Measurements from ENCODE around the gene HEMGN. TPM values are rescaled to one million over a fixed set of nuclear protein-coding genes. Genes with fewer than 3 reads are reported as not detected.

Gene HEMGN
- total RNA-seq, 1 experiment from 2014 or later, result not detected

DNA sequence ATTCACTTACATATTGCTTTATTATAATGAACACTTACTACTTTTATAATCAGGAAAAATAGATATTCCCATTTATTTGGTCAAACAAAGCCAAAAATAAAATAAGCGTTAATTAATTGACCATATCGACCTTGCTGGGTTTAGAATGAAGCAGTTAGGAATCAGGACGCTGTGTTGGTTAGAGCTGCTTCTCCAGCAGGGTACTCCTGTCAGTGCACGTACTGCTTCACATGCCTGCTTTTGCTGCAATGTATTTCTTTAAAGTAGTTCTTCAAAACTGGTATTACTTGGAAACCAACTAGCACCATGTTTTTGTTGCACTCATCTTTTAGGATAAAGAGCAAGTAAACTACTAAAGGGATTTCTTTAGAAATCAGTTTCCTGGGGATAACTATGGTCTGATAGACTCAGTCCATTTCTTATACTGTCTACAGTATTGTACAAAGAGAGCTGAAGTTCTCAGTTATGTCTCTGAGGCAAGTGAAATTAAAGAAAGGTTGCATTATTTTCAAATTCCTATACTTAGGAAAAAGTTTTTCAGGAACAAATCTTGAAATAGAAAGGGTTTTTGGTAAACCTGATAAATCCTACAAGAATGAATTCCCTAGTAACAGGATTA is 8.9 kb downstream of the HEMGN start:
- DNase-seq (ENCODE audit: low spot score), result no peak

DNA sequence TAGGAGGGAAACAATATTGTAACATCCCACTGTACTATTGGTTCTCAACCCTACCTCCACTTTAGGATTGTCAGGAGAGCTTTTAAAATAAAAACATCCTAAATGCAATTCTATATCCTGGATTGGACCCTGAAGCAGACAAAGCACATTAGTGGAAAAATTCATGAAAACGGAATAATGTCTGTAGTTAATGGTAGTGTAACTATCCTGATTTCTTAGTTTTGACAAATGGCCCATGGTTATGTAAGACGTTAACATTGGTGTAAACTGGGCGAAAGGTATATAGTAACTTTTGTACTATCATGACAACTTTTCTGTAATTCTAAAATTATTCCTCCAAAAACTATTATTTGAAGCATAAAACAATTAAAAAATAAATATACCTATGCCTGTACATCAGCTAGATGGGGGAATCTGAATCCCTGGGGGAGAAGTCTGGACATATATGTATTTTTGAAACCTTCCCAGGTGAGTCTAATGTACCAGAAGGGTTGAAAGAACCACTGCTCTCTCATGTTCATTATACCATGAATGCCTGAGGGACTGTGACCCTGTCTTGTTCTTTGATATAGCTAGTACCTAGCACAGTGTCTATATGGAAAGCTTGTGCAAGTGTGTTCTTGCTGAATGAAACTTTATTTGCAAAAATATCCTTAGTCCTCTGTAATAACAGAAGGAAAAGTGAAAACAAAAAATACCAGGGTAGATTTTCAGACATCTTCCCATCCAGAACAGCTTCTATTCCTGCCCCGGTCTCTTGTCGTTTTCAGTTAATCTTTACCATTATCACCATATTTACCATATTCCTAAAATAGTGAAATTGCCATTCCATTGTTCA is 12.3 kb downstream of the HEMGN start:
- no peak for DNase-seq (ENCODE audit: low spot score)

DNA sequence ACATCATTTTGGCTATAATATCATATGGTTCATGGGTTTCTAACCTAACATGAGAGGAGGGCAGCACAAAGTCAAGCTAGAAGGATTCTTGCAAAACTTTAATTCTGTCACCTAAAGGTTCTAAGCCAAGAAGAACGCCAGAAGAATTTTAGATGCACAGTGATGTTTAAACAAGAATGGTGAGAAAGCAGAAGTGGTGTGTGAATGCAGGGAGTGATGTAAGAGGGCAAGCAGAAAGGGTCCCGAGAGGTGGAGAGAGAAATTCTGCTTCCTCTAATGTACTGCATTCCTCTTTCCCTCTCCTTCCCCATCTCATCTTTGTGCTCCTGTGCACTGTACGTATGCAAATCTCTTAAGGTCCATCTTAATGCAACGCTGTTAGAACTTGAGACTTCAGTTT is 13.6 kb downstream of the HEMGN start:
- DNase-seq (ENCODE audit: low spot score), result no peak

DNA sequence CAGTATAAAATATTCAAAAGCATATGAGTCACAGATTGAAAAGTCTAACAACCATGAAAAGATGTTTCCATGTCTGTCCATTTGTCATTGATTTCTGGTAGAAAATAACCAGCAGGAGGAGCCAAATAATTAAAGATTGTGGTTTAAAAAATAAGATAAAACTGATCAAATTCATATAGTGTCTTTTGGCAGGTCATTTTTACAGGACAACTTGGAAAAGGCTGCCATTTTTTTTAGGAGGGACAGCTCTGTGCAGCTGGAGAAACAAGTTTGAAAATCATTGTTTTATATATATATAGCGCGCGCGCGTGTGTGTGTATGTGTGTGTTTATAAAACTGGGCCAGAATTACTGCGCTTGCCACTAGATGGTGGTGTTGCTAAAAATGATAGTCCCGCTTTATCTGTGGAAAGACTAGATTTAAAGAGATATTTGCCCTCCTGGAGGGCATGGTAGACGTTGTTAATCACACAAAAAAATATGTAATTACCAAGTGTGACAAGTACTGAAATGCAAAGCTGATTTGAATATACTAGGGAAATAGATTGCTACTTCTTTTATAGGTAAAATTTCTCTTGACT is 14.4 kb downstream of the HEMGN start:
- peak; percentile 67 for DNase-seq (ENCODE audit: low spot score)

- DNase-seq (ENCODE audit: low spot score), result peak; percentile 98
Observed at GRCh38 chr9:97921959-97922724, 15.8 kb downstream of the HEMGN start, which contains the start of gene TRMO. Gene TRMO, minus strand, starts transcription at chr9:97922500. Its CDS starts 7 bp downstream, at chr9:97922493.

DNA sequence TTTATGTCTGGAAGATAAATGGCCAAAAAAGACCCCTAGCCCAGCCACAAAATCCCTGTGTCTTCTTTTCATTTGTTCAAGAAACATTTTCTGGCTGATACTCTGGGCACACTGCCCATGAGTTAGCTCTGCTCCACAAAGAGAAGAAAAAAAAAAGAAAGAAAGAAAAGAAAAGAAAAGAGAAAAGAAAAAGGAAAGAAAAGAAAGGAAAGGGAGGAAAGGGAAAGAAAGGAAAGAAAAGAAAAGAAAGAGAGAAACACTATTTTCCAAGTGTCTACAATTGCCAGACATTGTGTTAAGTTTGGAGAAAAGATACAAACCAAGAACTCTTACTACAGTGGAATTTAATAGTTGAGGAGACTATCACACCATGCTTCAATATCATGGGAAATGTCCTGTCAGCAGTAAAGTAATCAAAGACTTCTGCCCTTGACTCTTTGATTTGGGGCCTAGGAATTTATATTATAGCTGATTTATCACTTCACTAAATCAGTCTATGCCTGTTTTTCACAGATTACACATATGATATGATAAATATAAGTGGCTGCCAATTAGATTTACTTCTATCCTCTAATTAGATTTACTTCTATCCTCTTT is 18.7 kb downstream of the HEMGN start:
- DNase-seq (ENCODE audit: low spot score), result no peak

DNA sequence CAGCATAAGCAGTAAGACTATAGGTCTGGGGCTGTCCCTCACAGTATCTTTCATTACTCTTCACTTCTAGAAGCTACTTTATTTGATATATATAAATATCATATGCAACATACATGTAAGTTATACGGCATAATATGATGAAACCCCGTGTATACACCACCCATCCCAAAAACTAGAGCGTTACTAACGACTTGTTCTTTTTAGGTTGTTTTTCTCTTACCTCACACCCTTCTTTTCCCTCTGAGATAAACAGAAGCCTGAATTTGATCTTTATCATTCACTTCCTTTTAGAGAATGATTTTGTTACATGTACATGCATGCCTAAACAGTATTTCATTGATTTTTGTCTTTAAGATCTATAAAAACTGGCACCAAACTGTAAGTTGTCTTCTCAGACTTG is 19.4 kb downstream of the HEMGN start:
- no peak for DNase-seq (ENCODE audit: low spot score)

- DNase-seq (ENCODE audit: low spot score), result no peak
Observed at GRCh38 chr9:97911970-97912369, 26.0 kb downstream of the HEMGN start.

GRCh38 chr9:97911528-97911927 is 26.4 kb downstream of the HEMGN start:
- DNase-seq (ENCODE audit: low spot score), result no peak

GRCh38 chr9:97910357-97910756 is 27.6 kb downstream of the HEMGN start:
- DNase-seq (ENCODE audit: low spot score), result no peak

DNA sequence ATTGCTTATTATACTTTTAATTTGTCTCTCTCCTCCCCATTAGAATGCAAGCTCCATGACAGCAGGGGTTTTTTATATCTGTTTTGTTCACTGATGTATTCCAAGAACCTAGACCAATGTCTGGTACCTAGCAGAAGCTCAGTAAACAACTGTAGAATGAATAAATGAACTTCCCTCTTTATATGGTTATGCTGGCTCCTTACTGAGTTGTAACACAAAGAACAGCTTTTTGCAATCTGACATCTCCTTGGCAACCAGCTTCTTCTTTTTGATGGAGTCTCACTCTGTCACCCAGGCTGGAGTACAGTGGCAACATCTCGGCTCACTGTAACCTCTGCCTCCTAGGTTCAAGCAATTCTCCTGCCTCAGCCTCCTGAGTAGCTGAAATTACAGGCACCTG is 29.3 kb downstream of the HEMGN start:
- no peak for DNase-seq (ENCODE audit: low spot score)

DNA sequence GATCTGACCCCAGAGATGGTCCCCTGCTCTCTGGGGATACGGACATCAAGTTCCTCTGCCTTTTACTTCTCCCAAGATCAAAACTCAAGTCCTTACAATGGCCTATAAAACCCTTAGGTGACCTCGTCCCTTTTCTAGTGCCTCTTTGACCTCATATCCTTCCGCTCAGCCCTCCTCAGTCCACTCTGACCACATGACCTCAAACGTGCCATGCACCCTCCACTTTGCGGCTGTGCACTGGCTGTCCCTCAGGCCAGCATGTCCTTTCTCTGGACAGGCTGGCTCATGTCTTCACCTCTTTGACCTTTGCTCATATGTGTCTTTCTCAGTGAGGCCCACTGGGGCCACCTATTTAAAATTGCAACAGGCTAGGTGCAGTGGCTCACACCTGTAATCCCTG is 30.3 kb downstream of the HEMGN start:
- DNase-seq (ENCODE audit: low spot score), result no peak

GRCh38 chr9:97907046-97907445 is 30.9 kb downstream of the HEMGN start:
- DNase-seq (ENCODE audit: low spot score), result no peak

DNA sequence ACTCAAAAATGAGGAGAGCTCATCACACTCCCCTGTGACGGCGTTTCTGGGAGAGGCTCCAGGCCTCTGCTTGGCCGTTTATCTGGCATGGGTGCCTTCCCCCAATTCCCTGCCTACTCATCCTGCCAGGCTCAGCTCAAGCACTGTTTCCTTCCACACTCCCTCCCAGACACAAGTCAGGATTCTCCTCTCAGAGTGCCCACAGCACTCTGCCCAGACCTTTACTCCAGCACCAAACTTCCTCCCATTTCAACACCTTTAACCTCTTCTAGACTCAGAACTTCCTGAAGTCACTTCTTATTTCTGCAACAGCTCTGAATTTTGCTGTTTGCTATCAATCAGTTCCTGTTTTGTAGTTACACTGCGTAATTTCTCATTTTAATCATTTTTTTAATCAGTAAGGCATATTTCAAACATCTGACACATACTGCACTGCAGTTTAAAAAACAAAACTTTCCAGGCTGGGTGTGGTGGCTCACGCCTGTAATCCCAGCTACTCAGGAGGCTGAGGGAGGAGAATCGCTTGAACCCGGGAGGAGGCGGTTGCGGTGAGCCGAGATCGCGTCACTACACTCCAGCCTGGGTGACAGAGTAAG is 31.6 kb downstream of the HEMGN start:
- DNase-seq (ENCODE audit: low spot score), result no peak

DNA sequence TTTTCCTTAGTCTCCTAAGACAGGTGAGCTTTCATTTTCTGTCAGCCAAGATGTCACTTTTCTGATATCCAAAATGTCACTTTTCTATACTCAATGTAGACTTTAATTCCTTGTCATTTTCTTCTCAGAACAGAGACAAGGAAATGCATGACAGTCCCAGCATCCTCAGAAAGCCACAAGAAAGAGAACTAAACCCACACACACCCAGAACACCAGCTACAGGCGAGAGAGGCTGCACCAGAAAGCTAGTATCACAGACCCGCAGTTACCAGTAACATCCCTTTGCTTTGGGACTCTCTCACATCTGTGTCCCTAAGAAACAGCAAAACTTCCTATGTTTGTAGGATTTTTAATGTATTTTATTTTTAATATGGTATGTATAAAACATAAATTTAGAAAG is 32.7 kb downstream of the HEMGN start:
- DNase-seq (ENCODE audit: low spot score), result no peak

DNA sequence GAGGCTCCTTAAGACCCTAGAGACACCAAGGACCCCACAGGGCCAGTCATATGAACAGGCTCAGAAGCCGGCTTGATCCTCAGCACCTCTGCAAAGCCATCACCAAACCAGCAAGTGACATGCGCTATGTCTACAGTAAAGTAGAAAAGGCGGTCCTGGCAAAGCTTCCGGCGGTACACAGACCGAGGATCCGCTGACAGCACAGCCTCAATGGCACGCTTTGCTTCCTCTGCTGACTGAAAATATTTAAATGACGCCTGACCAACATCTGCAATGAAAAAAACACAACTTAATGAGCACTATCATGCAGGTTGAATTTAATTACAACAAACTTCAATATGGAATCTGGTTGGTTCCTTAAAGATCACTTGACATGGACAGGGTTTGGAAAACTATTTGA is 33.2 kb downstream of the HEMGN start:
- DNase-seq (ENCODE audit: low spot score), result no peak

DNA sequence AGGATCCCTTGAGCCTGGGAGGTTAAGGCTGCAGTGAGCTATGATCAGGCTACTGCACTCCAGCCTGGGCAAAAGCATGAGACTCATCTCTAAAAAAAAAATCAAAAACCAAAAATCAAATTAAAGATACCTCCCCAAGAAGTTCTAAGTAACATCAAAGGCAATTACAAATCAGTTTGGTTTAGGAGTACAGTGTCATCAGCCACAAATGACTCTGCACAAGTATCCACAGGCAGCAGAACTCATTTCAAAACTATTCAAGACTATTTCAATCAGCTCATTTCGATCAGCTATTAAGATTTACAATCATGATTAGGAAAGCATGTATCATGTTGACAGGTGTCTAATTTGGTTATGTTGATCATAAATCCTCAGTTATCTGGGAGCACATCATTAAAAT is 34.8 kb downstream of the HEMGN start:
- DNase-seq (ENCODE audit: low spot score), result no peak

GRCh38 chr9:97900738-97901565 is 37.0 kb downstream of the HEMGN start:
- DNase-seq (ENCODE audit: low spot score), result peak; percentile 24

GRCh38 chr9:97900103-97900737 is 37.8 kb downstream of the HEMGN start:
- no peak for DNase-seq (ENCODE audit: low spot score)
